ENCODE data around the gene SPEM3. TPM values are rescaled to one million over a fixed set of nuclear protein-coding genes. Genes with fewer than 3 reads are reported as not detected.

Gene SPEM3
- total and polyA plus RNA-seq, 2 of the 4 experiments (the other 2 are of a cell fraction) = not detected

DNA sequence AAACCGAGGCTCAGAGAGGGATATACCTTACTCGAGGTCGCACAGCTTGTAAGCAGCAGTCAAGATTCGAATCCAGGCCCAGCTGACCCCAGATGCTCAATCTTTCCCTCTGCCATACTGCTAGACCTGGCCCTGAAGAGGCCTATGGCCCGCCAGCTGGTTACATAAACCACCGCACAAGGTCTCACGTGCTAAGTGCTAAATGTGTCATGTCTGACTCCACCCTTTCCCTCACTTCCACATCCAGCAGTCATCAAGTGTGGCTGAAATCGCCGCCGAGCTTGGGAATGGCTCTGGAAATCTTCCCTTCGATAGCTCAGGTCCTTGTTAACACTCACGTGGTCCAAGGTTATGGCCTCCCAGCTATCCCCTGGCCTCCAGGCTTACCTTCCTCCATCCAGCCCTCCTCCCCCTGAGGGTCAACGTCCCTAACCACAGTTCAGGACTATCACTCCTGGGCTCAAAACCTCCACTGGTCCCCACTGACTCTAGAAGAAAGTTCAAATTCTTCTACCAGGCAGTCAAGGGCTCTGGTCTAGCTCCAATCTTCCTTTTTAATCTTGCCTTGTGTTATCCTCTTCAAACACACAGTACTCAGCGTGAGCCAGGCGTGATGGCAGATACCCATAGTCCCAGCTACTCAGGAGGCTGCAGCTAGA, 47.2 kb downstream of the SPEM3 start:
- Histone ChIP-seq H3K56ac (ENCODE audit: extremely low read depth, insufficient read depth, low read length) (no peak overlapping the region), H4K5ac (ENCODE audit: low read depth, low read length) (no peak overlapping the region), H3K23ac (ENCODE audit: low read depth, low read length) (peak overlapping the region; percentile 39), H4K20me1 (ENCODE audit: insufficient read depth, low read length) (peaks cover 74% of the 10 kb centered on the region), H2BK20ac (ENCODE audit: low read depth, low read length) (no peak overlapping the region), H4K8ac (ENCODE audit: low read depth in 2 of 2, low read length in 2 of 2) (no peak overlapping the region; a peak in 1 of 4 replicates), H3K27ac (ENCODE audit: insufficient read depth, low read length) (peak overlapping the region; percentile 9), H2BK5ac (ENCODE audit: low read depth, low read length, poor library complexity, severe bottlenecking) (peak overlapping the region; percentile 45), H3K4me1 (ENCODE audit: control insufficient read depth, insufficient read depth, low read length) (peaks cover 22% of the 10 kb centered on the region), H4K91ac (ENCODE audit: insufficient read depth, low read depth, low read length) (peak overlapping the region; percentile 11; the same call in 1 of the 2 replicates), H3K18ac (ENCODE audit: low read depth, low read length) (no peak overlapping the region), H2AK9ac (replicated peaks; ENCODE audit: low read depth, low read length, poor library complexity) (peak overlapping the region; percentile 6), H2AK5ac (ENCODE audit: low read depth, low read length) (peak overlapping the region; percentile 89), H3K9me3 (ENCODE audit: control insufficient read depth, insufficient read depth, low read length) (no peaks in the 10 kb centered on the region), H3K9ac (ENCODE audit: low read depth, low read length) (0 out of 2 replicates have a peak overlapping the region, but pooled peaks have one; percentile 7), H2BK120ac (ENCODE audit: low read depth, low read length) (no peak overlapping the region), H3K9me1 (ENCODE audit: insufficient read depth, low read length) (peaks cover 30% of the 10 kb centered on the region), H2BK15ac (ENCODE audit: low read depth, low read length) (no peak overlapping the region), H3K4me2 (ENCODE audit: low read depth, low read length) (peak overlapping the region; percentile 4; the same call in 1 of the 2 replicates), H3K4me3 (ENCODE audit: insufficient read depth, low read depth, low read length) (no peak overlapping the region), H3K27me3 (ENCODE audit: control insufficient read depth, insufficient read depth, low read length) (no peaks in the 10 kb centered on the region), H3K79me1 (ENCODE audit: low read depth in 1 of 2, low read length in 2 of 2) (peaks cover 9 to 69% of the 10 kb centered on the region in 2 experiments; a peak in 3 of 4 replicates), H3K4ac (ENCODE audit: low read depth, low read length) (peak overlapping the region; percentile 93), H3K36me3 (ENCODE audit: control insufficient read depth, insufficient read depth, low read length) (peaks cover 6% of the 10 kb centered on the region; the same call in 1 of the 2 replicates), H2AFZ (replicated peaks; ENCODE audit: low read length, poor library complexity) (no peak overlapping the region), H3K14ac (replicated peaks; ENCODE audit: low read depth, low read length) (peak overlapping the region; percentile 47)
- dilution Hi-C loops (cut with HindIII; ENCODE audit: low sequenced_read_pairs, unreplicated experiment) = no loop called here
- no peak for ATAC-seq (ENCODE audit: low read depth)
- DNase-seq = peak; percentile 41
- ChIA-PET POLR2A (ENCODE audit: unreplicated experiment) (interaction anchor here (0.5 to 0.7 kb wide), 3 partner anchors 9 to 22 kb away, joined by 3 to 5 read pairs (median 4); no protein-coding TSS in a partner anchor), CTCF (interaction anchor here (2.2 kb wide), 1 partner anchor 39 kb away, joined by 10 read pairs; no protein-coding TSS in a partner anchor)
- BruUV-seq (replicated peaks) = no TSS peak
- no peak for TF ChIP-seq CEBPB (IDR thresholded peaks at IDR 0.05; ENCODE audit: low read depth, low read length)
- TF ChIP-seq BHLHE40 (IDR thresholded peaks at IDR 0.05; ENCODE audit: low read depth, low read length) = peak; percentile 78; the same call in 1 of the 2 replicates
- intact Hi-C loops (cut with micrococcal nuclease) = no loop called here
- WGBS, 2 experiments (ENCODE audit: extremely low coverage in 2 of 2, insufficient read length in 1 of 2) = 90% methylated on average over 8 of the region's 15 CpGs; no CpG with 5 or more reads in 1 of the 2 experiments
- in situ Hi-C loops (cut with MboI; ENCODE audit: low sequenced_read_pairs) = no loop called here
